Kasumi-1 (cell line): ENCODE results near the gene ABCG2.
"Not testable (repeated sequence)": the region's sequence is repeated elsewhere in the genome, so short reads cannot be mapped to it uniquely, and the experiment has no call there.

ENCODE experiments used
- DNase-seq, 2 experiments: peaks; one replicate each; lab custom pipeline; 2025; lab: John Stamatoyannopoulos, UW

ABCG2 gene

DNA sequence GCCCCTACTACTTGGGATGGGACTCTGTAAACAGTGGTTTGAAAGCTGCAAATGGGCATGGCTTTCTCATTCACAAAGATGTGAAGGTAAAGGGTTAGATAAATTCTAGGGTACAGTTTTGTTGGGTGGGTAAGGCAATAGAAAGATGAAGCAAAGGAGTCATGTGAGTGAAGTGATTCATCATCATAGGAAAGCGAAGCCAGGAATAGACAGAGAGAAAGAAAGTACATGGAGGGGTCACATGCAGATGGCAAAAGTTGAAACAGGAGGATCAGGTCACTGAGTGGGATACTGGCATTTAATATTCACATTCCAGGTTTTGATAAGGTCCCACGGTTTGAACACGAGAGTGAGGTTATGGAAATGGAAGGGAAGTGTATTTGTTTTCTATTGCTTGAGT, 8.2 kb upstream of the ABCG2 start:
- no peak for DNase-seq

DNA sequence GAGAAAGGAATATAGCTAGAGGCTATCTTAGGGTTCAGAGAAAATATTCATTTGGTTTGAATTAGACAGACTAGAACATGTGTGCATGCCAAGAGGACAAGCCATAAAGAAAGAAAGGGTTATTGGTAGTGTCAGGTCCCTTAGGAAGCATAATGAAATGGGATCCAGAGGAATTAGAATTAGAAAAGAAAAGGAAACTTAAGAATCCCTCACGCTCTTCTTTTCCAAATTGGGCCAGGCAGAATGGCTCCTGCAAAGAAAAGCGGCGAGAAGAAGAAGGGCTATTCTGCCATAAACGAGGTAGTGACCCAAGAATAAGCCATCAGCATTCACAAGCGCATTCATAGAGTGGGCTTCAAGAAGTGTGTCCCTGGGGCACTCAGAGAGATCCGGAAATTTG, 4.9 kb upstream of the ABCG2 start:
- DNase-seq, result no peak

DNA sequence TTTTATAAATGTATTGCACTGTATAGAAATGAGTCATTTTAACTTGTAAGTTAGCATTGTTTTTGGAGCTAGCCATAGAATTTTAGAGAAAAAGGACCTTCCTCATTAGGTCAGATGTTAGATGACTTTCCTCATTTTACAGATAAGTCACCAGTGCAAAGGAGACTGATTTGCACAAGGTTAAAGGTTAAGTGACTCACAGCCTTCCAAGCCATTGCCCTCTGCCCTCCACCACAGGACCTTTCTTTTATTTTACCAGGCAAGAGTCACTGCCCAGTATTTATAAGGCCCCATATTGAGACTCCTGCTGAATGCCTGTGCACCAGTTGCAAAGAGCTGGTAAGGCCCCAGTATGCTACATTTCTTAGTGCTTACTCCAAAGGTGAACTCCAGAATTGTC, 4.2 kb upstream of the ABCG2 start:
- no peak for DNase-seq

DNA sequence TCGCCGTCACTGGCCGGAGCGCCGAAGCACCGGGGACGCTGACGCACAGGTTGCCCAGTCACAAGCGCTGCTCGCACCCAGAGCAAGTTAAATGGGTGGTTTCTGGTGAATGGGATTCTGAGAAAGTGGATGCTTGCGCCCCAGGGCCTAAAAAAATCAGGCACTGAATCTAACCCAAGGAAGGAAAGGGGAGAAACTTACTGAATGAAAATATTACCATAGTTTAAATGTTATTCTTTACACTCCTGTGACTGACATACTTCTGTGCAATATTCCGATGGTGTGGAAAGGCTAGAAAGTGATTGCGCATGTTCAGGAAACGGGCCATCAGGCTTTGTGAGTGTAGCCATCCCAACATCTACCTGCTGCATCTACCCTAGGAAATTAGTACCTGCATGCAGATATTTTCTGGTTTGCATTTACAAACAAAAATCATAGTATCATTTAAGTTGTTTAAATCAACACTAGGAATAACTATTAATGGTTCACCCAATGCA, 838 bp upstream of the ABCG2 start:
- no peak for DNase-seq

DNA sequence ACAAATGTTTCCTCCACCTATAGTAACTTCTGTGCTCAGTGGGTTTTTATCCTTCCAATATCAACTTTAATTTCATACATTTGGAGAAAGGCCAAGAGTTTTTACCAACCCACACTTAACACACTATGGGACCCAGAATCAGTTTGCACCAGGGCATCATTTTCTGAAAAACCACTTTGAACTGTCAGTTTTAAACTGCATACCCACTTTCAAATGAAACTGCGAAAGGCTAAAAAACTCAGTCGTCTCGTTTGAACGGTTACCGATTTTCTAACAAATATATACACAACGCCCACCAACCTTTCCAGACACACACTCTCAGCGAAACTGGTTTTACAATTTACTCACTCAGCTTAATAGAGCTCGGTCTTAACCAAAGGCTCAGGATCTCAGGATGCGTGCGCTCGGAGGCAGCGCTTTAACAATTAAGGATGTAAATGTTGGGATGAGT, 376 bp downstream of the ABCG2 start:
- no peak for DNase-seq

DNA sequence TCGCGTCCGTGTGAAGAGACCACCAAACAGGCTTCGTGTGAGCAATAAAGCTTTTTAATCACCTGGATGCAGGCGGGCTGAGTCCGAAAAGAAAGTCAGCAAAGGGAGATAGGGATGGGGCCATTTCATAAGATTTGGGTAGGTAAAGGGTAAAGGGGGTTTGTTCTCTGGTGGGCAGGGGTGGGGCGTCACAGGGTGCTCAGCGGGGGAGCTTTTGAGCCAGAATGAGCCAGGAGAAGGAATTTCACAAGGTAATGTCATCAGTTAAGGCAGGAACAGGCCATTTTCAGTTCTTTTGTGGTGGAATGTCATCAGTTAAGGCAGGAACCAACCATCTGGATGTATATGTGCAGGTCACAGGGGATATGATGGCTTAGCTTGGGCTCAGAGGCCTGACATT, 6.1 kb downstream of the ABCG2 start:
- not testable (repeated sequence) for DNase-seq

DNA sequence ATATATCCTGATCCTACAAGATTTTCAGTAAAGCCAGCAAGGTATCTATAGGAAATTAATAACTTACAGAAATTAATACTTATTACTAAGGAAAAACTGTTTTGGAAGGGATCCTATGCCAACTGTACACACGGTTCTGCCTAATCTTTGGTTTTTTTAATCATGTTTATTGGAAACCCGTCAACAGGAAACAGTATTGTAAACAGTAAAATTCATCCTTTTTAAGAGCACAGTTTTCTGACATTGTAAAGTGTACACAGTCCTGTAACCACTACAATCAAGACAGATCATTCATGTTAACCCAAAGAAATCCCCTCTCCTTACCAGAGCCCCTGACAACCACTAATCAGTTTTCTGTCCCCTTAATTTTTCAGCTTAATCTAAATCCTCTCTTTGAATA, 9.9 kb downstream of the ABCG2 start:
- no peak for DNase-seq

DNA sequence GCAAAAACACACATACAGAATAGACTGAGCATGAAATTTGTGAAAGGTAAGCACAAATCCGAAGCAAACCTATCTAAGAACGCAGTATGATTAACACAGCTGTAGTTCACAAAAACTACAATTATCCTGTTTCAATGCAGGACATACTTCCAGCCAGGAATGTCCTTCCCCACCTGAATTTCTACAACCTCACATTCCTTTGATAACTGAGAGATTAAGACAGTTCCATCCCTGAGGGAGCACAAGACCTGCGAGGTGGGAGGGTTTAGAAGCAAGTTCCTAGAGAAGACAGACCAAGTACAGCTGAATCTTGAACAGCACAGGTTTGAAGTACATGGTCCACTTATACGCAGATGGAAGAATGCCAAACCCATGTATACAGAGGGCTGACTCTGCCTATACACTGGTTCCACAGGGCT, 10.6 kb downstream of the ABCG2 start:
- no peak for DNase-seq

DNA sequence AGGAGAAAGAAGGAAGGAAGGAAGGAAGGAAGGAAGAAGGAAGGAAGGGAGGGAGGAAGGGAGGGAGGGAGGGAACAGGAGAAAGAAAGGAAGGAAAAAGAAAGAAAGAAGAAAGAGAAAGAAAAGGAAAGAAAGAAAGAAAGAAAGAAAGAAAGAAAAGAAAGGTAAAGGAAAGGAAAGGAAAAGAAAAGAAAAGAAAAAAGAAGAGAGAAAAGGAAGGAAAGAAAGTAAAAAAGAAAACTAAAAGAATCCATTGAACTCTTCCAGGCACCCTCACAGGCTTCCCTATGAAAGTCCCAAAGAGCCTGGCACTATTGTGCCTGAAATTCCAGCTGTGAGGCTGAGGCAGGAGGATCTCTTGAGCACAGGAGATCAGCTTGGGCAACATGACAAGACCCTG, 11.5 kb downstream of the ABCG2 start:
- no peak for DNase-seq

DNA sequence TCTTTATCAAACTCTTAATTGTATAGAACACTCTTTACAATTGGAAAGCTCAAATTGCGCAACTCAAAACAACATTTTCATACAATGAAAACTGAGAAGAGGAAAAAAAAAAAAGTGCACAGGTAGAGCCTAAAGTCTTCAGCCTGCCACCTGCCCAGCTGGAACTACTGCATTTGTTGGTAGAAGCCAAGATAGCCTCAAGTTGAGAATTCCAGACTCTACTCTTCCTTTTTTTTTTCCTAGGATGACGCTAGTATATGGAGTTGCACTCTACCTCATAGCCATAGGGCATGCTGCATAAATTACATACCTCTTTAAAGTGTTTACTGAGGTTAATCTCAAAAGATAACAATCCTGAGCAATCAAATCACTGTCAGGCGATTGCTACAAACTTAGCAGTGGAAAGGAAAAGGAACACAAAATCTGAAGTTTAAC, 13.6 kb downstream of the ABCG2 start:
- DNase-seq, result no peak

DNA sequence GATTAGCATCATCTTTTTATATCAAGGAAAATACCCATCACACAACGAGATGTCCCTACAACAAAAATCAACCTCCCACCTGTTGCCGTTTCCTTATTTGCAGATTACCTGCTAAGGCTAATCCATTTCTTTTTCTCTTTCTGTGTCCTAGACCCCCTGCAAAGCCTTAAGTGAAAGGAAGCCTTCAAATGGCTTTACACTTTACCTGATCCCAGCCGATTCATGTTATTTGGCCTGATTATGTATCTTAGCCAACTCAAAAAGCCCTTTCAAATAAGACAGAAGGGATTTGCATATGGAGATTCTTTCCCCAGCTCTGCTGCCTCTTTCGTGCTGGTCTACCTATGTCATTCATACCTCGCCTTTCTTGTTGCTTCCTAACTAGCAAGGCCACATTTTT, 14.4 kb downstream of the ABCG2 start:
- DNase-seq, result no peak

DNA sequence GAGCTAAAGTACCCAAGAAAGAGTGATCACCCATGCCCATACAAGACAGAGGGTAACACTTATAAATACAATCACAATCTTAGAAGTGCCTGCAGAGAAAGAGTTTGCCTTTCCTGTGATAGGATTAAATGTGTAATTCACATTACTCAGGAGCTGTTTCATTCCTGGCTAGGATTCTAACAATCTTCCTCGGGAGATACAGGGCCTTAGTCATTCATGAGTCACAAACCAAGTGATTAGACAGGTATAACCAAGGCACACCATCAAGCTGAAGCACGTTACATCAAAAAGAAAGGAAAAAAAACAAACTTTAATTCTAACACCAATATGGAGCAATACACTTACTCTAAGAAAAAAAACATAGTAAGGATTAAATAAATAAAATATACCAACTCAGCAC, 14.9 kb downstream of the ABCG2 start:
- DNase-seq, result no peak

DNA sequence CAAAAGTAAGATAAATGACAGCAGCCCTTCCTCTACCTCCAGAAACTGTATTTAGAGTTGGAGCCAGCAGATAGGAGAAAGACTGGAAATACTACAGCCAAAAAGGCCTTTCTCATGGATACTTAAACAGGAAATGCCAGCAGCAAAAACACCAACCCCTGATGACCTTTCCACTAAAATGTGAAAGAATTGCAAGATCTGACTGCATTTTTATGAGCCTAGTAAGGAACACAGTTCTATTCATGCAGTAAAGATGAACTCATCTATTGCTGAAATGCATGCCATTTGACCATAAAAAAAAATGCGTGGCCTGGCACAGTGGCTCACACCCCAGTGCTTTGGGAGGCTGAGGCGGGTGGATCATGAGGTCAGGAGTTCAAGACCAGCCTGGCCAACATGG, 19.9 kb downstream of the ABCG2 start:
- DNase-seq, result no peak

DNA sequence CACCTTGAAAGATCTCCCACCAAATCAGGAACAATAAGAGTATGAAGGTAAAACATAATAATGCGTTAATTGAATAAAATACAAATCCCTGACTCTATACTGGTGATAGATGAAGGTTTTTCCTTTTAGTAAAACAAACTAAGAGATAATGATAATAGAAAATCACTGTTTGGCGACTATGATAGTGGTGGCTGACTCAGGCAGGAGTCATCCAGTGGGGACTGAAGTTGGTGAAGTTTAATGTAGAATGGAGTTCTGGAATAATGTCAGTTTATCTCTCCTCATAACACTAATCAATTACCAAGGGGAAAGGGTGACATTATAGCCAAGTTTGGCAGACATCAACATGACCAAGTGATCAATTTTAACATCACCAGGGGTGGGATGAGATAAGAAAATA, 21.3 kb downstream of the ABCG2 start:
- no peak for DNase-seq

DNA sequence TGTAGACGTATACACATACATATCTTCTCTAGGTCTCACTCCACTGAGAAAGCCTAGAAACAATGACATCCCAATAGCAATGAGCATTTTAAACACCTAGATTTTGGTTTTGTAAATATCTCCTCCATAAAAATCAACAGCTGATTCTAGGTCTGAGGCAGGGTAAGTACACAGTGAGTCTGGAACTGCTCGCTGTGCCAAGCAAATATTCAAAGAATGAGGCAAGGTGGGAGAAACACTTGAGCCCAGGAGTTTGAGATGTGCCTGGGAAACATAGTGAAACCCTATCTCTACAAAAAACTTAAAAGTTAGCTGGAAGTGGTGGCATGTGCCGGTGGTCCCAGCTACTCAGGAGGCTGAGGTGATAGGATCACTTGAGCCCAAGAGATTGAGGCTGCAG, 22.2 kb downstream of the ABCG2 start:
- DNase-seq, result no peak

DNA sequence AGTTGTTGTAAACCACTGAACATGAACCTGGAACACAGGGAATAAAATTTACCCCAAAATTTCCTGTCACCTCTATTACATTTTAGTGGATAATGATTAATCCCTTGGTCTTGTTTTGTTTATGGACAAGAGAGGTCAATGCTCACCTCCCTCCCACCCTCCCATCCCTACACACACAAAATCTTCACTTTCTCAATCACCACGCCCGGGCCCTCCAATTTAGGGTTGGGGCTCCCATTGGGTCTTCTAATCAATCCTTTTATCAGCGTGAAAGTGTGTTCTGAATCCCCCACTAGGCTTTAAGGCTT, 23.1 kb downstream of the ABCG2 start:
- DNase-seq, result no peak

DNA sequence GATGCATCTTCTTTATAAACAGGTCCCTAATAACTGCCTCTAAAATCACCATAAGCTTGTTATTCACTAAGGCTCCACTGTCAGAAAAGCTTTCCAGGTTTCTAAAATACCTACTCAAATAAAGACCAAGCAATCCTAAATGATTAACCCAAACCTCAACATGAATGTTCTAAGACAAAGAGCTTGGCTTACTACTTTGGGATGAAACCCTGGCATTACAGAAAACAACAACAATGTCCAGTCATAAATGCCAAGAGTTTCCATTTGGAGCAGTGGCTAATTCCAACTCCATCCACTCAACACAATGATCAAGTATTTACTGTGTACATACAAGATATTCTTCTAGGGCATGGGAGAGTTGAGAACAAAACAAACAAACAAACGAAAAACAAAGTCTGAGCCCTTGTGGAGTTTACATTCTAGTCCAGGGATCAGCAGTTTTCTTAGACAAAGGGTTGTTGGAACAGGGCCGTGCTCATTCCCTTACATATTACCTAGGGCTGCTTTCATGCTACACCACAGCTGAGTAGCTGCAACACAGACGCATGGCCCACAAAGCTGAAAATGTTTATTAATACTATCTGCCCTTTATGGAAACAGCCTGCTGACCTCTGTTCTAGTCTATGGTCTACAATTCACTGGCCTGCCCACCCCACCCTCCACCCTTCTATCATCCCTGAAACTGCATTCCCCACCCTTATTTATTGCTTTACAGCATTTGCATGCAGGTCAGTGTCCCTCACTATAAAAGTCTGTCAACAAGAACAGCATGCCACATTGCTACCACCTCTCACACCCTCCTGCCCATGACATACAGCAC, 23.7 kb downstream of the ABCG2 start:
- DNase-seq, result no peak

DNA sequence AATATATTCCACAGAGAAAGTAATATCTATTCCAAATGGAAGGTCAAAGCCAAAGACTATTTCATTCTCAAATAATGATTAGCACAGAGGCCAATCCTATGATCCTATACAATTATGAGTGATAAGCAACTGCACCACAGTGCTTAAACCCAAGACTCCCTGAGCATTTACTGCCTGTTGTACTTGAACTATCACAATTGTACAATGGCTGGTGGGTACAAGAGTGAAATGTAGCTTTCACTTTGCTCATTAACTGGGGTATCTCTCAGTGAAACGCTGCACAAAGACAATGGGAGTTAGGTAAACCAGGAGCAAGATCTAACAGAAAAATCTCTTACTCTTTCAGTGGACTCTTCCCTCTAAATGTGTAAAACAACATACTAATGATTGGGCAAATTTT, 24.3 kb downstream of the ABCG2 start:
- no peak for DNase-seq

DNA sequence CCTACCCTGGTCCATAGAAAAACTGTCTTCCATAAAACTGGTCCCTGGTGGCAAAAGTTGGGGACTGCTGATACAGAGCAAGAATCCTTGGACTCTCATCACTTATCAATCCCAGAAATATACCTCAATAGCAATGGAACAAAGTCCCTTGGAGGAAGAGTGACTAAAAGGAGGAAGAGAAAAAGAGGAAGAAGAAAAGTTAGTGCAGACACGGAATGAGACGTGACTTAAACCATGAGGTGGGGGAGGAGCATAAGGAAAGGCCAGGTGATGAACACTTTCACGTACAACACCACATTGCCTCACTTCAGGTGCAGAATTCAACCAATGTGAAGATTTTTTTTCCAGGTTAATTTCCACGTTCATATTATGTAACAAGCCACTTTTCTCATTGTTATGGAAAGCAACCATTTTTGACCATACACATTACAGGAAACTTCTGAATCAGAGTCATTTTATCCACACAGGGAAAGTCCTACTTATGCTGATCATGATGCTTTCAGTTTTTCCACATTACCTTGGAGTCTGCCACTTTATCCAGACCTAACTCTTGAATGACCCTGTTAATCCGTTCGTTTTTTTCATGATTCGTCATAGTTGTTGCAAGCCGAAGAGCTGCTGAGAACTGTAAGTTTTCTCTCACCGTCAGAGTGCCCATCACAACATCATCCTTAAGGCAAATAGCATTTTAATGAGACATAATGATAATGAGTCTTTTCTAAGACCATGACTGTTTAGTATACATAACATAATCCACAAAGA, 27.7 kb downstream of the ABCG2 start:
- DNase-seq, result peak; percentile 15 to 23

DNA sequence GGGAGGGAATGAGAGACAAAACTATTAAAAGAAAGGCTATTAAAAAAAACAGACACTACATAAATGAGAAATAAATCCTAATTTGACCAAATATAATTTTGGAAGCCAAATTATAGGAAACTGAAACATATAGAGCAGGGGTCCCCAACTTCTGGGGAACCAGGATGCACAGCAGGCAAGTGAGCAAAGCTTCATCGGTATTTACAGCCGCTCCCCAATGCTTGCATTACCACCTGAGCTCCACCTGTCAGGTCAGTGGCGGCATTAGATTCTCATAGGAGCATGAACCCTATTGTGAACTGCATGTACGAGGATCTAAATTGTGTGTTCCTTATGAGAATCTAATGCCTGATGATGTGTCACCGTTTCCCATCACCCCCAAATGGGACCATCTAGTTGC, 28.4 kb downstream of the ABCG2 start:
- DNase-seq, result no peak

DNA sequence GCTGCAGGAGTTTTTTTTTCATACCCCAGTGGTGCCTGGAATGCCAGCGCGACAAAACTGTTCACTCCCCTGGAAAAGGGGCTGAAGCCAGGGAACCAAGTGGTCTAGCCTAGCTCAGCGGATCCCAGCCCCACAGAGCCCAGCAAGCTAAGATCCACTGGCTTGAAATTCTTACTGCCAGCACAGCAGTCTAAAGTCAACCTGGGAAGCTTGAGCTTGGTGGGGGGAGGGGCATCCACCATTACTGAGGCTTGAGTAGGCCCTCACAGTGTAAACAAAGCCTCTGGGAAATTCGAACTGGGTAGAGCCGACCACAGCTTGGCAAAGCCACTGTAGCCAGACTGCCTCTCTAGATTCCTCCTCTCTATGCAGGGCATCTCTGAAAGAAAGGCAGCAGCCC, 36.2 kb downstream of the ABCG2 start:
- DNase-seq, result not testable (repeated sequence)

DNA sequence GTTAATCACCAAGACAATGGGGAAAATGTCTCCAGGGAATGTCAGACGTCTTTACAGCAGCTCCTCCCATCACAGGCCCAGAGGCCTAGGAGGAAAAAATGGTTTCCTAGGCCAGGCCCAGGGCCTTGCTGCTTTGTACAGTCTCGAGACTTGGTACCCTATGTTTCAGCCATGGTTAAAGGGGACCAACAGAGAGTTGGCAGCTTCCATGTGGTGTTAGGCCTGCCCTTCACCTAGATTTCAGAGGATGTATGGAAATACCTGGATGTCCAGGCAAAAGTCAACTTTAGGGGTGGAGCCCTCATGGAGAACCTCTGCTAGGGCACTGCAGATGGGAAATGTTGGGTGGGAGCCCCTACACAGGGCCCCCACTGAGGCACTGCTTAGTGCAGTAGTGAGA, 38.5 kb downstream of the ABCG2 start:
- no peak for DNase-seq

DNA sequence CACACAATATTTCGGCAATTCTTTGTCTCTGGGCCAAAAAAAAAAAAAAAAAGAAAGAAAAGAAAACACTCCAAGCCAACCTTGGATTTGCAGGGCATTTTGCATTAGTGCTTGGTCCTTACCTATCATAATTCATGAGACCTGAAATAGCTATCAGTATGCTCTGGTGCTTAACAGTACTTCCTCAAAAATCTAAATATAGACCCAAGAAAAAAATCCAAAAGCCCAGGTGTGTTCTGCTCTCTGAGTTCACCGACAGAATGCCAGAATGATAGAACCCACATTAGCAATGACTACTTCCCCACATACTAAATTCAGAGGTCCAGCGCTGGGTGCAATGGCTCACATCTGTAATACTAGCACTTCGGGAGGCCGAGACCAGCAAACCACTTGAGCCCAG, 42.9 kb downstream of the ABCG2 start:
- no peak for DNase-seq

DNA sequence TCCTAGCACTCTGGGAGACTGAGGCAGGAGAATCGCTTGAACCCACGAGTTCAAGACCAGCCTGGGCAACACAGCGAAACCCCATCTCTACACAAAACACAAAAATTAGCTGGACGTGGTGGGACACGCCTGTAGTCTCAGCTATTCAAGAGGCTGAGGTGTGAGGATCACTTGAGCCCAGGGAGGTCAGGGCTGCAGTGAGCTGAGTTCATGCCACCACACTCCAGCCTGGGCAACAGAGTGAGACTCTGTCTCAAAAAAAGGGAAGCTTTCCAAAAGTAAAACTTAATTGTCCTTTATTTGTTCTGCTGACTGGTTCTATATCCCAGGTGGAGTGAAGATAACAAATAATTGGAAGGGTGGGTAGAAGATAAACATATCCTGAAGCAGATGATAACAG, 45.6 kb downstream of the ABCG2 start:
- DNase-seq, result no peak
